ENCODE measurements around the gene ABHD17A.
A peak's percentile ranks its signal among the peaks of the same experiment; 100 is the strongest.
"Not testable (repeated sequence)": the region's sequence is repeated elsewhere in the genome, so short reads cannot be mapped to it uniquely, and the experiment has no call there.

The ABHD17A gene

DNA sequence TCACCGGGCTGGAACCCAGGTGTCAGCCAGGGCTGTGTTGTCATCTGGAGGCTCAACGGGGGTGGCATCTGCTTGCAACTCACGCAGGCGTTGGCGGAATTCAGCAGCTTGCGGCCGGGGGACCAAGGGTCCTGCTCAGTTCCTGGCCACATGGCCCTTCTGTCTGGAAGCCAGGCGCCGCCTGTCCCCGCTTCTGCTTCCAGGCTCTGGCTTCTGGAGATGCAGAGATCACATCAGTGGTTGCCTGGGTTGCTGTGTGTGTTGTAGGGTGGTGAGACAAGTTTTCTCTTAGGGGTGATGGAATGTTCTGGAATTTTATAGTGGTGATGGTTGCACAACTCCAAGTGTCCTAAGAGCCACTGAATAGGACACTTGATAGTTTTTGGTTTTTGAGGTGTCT is 24.9 kb upstream of the ABHD17A start:
- DNase-seq (ENCODE audit: low read depth, low spot score), result no peak

DNA sequence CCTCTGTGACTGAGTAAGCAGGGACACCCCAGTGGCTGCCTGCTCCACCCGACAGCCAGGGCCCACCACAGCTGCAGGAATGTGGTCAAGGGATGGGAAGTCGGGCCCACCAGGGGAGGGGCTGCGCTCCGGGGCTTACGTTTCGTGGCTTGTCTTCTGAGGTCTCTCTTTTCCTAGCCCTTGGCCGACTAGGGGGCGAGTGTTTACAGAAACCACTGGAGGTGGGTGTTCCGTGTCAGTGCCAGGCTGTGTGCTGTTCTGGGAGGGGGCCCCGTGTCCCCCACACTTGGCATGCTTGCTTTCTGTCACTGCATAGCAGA is 24.4 kb upstream of the ABHD17A start:
- no peak for DNase-seq (ENCODE audit: low read depth, low spot score)

DNA sequence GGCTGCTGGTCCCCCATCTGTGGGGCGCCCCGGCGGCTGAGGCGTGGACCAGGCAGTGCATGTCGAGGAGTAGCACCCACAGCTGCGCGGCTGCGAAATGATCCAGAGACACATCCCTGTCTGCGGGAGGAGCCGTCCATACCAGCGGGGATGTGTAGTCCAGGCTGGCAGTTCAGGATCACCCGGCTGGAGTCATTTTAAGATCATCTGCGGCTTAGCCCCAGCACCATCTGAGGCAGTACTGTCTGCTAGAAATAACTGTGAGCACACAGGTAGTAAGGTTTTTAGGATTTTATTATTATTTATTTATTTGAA is 23.0 kb upstream of the ABHD17A start:
- DNase-seq (ENCODE audit: low read depth, low spot score), result no peak

DNA sequence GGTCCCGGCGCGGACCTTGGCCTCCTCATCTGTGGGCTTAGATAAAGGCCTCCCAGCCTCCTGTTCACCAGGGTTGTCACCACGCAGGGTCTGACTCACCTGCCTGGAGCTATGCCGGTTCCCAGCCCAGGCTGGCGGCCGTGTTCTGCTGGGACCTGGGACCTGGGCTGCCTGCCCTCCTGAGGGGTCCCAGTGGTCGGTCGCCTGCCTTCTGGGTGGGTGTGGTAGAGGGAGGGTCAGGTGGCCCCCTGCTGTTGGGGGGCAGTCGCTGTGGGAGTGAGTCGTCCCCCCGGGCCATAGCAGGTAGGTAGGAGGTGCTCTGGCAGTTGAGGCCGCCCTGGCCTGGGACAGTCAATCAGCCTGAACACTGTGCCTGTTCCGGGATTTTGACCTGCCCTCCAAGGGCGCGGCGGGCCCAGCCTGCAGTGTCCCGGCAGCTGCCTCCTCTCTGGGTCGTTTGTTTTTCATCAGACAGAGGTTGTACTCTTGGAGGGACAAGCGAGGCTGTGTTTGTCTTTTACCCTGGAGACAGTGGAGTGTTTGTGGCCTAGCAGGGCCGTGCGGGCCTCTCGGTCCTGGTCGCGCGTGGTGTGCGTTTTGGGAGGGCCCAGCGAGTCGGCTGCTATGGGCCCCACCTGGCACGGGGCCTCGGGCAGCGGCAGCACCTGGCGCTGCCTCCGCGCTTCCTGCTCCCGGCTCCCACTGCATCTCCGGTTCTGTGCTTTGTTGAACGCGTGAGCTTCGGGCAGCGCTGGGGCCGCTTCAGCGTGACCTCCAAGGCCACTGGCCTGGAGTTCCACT is 22.5 kb upstream of the ABHD17A start:
- DNase-seq (ENCODE audit: low read depth, low spot score), result no peak

DNA sequence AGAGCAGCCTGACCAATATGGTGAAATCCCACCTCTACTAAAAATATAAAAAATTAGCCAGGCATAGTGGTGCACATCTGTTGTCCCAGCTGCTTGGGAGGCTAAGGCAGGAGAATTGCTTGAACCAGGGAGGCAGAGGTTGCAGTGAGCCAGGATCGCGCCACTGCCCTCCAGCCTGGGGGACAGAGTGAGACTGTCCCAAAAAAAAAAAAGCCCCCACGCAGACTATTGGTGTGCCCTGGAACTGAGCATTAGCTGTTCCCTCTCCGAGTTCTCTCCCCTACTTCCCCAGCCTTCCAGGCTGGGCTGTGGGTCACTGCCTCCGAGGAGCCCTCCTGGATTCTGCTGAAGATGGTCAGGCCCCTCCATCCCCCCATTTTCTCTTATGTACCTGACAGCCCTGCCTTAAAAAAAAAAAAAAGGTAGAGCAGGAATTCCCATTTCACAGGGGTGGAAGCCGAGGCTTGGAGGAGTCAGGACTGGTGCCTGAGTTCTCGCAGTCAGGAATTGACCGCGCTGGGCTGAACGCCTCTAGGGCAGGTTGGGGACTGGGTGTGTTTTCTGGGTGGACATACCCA is 21.8 kb upstream of the ABHD17A start:
- DNase-seq (ENCODE audit: low read depth, low spot score), result no peak

DNA sequence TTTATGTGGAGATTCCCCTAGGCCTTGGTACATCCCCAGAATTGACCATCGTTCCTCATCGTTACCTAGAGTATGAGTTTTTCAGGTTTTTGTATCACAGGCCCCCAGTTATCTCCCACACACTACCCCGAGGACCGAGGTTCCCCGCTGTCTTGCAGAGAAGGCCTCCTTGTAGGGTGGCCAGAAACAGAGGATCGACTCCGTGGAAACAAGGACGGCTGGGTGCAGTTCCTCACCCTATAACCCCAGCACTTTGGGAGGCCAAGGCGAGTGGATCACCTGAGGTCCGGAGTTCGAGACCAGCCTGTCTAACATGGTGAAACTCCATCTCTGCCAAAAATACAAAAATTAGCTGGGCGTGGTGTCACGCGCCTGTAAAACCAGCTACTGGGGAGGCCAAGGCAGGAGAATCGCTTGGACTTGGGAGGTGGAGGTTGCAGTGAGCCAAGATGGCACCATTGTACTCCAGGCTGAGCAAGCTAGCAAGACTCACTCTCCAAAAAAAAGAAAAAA is 20.6 kb upstream of the ABHD17A start:
- no peak for DNase-seq (ENCODE audit: low read depth, low spot score)

DNA sequence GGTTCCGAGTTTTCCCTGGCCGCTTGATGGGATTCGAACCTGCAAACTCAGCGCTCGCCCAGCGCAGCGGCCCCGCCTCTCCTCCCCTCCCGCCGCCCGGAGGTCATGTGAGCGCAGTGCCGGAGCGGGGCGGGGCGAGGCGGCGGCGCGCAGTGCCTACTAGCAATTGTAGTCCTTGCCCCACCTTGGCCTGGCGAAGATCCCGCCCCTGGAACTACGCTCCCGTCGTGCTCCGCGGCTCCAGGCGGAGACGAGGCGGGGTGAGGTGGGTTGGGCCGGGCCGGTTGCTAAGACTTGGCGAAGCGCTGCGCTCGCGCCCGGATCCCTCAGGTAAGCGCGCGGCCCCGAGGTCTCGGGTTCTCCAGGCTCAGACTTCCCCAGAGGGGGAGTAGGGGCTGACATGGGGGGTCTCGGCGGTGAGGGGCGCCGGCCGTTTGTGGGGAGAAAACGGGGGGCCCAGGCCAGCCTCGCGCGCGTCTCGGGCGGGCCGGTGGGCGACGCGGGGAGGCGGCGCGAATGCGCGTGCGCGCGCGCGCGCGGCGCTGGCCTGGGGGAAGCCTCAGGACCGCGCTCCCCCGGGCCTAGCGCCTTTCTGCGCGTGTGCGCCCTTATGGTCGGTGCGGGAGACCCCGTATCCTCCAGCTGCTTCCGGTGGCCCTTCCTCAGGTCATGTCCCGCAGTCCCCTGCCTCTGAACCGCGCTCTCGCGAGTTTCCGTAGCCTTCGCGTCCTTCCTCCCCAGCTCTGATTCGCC is 20.0 kb upstream of the ABHD17A start, which contains the start of the genes ADAT3 and SCAMP4:
Gene ADAT3, plus strand, starts transcription at position 290 of the 753 bp plus-strand sequence. CDS start 6,649 bp downstream, outside the sequence.
Gene SCAMP4, plus strand, starts transcription at position 290 of the 753 bp plus-strand sequence. CDS start 9,621 bp downstream, outside the sequence.
- peak; percentile 98 for DNase-seq (ENCODE audit: low read depth, low spot score)

DNA sequence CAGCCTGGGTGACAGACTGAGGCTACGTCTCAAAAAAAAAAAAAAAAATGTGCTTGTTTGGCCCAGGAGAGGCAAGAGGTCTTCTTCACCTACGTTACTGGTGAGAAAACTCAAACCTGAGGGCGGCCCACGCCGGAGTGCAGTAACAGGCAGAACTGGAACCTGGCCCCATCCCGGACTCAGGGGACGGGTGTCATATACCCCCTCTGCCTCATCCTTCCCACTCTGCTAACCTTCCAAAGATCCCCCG is 19.5 kb upstream of the ABHD17A start:
- DNase-seq (ENCODE audit: low read depth, low spot score), result no peak

DNA sequence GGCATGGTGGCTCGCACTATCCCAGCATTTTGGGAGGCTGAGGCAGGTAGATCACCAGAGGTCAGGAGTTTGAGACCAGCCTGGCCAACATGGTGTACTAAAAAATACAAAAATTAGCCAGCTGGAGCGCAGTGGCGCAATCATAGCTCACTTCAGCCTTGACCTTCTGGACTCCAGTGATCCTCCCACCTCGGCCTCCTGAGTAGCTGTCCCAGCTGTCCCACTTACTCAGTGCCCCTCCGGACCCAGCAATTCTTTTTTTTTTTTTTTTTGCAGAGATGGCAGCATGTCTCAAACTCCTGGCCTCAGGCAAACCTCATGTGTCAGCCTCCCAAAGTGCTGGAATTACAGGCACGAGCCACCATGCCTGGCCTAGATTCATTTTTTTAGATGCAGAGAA is 17.6 kb upstream of the ABHD17A start:
- no peak for DNase-seq (ENCODE audit: low read depth, low spot score)

DNA sequence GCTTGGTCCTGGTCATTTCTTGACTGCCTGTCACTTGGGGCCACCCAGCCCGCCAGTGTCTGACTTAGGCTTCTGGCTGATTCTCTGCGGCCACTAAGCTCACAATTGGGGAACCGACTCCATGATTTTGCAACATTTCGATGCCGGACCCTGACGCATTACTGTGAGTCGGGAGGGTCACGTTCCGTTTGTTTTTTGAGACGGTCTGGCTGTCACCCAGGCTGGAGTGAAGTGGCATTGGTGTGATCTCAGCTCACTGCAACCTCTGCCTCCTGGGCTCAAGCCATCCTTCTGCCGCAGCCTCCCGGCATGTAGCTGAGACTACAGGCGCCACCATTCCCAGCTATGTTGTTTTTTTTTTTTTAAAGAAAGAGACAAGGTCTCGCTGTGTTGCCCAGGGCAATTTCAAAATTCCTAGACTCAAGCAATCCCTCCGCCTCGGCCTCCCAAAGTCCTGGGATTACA is 16.7 kb upstream of the ABHD17A start:
- DNase-seq (ENCODE audit: low read depth, low spot score), result no peak

DNA sequence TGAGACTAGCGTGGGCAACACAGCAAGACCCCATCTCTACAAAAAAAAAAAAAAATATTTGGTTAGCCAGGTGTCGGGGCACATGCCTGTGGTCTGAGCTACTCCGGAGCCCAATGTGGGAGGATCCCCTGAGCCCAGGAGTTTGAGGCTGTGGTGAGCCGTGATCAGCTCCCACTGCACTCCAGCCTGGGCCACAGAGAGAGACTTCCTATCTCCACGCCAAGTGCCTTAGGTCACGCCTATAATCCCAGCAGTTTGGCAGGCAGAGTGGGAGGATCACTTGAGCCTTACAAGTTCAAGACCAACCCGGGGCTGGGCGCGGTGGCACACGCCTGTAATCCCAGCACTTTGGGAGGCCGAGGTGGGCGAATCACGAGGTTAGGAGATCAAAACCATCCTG is 11.2 kb upstream of the ABHD17A start:
- no peak for DNase-seq (ENCODE audit: low read depth, low spot score)

DNA sequence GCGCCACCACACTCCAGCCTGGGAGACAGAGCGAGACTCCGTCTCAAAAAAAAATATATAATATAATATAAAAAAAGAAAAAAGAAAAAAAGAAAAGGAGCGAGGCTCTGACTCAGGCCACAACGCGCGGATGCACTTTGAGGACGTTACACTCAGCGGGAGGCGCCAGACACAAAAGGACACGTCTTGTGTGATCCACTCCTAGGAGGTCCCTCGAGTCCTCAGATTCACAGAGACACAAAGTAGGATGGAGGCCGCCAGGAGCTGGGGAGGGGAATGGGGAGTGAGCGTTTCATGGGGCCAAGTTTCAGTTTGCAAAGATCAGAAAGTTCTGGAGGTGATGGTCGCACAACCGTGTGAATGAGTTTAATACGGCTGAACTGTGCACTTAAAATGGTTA is 8.5 kb upstream of the ABHD17A start:
- DNase-seq (ENCODE audit: low read depth, low spot score), result no peak

DNA sequence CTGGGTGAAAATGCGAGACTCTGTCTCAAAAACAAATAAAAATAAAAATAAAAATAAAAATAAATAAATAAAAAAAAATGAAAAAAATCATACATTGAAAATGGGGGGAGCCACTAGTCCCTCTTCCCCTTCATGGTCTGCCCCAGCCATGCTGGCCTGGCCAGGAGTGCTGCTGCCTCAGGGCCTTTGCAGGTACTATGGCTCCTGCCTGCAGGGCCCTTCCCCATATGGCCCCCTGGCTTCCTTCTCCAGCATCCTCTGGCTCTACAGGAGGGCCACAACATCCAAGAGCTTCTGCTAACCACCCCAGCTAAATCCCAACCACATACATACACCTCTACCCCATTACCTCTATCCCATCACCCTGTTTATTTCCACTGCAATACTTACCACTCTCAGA is 4.6 kb upstream of the ABHD17A start:
- no peak for DNase-seq (ENCODE audit: low read depth, low spot score)

DNA sequence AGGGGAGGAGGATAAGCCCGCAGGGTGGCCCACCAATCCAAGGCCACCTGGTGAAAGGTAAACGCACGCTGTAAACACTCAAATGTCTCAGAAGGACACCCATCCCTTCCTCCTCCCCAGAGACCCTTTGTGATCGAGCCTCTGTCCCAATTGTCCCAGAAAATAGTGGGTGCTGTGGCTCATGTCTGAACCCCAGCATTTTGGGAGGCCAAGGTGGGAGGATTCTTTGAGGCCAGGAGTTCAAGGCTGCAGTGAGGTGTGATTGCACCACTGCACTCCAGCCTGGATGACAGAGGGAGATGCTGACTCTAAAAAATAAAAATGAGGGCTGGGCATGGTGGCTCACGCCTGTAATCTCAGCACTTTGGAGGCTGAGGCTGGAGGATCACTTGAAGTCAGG is 3.1 kb upstream of the ABHD17A start:
- DNase-seq (ENCODE audit: low read depth, low spot score), result no peak

DNA sequence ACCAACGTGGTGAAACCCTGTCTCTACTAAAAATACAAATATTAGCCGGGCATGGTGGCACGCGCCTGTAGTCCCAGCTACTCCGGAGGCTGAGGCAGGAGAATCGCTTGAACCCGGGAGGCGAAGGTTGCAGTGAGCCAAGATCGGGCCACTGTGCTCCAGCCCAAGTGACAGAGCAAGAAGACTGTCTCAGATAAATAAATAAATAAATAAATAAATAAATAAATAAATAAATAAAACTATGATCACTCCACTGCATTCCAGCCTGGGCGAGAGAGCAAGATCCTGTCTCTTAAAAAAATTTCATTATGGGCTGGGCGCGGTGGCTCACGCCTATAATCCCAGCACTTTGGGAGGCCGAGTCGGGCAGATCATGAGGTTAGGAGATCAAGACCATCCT is 1.1 kb upstream of the ABHD17A start:
- DNase-seq (ENCODE audit: low read depth, low spot score), result not testable (repeated sequence)

DNA sequence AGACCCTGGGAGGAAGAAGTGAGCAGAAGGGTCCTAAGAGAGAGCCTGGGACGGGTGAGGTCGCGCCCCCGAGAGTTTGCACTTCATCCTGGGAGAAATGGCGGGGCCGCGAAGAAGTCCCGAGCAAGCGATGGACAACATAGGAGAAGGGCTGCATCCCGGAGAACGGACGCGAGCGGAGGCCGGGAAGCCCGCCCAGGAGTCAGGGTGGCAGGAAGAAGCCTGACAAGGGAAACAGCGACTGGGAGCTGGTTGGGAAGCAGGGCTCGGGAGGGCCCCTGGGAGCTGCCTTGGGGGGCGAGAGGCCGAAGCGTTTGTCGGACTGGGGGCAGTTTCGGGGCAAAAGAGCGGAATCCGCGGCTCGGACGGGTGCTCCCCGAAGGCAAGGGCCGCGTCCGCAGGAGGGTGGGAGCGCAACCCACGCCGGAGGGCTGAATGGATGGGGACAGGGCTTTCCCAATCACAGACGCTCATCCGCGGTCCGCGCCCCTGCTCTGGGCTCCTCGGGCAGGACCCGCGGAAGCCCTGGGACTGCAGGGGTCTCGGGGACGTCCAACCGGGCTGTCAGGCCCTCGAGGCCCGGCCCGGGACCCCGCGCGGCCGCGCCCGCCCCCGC is 469 bp downstream of the ABHD17A start:
- DNase-seq (ENCODE audit: low read depth, low spot score), result no peak

DNA sequence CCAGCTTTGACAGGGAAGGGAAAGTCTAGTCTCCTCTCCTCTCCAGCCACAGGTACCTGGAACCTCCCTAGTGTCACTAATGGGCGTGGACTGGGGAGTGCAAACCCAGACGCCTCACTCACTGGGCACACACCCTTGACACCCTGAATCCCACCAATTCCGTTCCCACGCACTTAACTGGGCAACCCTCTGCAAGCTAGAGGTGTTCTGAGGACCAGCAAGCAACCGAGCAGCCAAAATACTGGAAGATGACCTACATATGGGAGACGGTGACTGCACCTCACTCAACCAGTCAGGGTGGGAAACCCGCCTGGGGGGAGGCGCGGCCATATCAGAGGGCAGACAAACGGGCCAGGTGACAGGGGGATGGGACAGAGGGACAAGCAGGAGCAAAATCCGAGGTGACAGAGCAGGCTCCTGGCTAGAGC is 991 bp downstream of the ABHD17A start:
- DNase-seq (ENCODE audit: low read depth, low spot score), result no peak

DNA sequence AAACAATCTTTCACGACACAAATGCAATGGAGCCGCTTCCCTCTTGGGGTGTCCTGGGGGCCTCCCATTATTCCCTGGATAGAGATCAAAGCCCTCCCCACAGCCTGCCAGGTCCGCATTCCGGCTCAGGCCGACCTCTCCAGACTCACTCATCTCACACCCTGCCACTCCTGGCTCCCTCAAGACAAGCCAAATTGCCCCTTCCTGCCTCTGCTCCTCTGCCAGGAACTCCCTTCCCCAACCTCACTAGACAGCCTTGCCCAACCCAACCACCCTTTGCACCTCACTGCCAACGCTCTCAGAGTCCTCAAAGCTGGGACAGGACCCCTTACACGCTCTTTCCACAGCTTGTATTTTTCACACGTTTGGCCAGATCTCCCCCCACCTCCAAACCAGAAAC is 1.5 kb downstream of the ABHD17A start:
- no peak for DNase-seq (ENCODE audit: low read depth, low spot score)

DNA sequence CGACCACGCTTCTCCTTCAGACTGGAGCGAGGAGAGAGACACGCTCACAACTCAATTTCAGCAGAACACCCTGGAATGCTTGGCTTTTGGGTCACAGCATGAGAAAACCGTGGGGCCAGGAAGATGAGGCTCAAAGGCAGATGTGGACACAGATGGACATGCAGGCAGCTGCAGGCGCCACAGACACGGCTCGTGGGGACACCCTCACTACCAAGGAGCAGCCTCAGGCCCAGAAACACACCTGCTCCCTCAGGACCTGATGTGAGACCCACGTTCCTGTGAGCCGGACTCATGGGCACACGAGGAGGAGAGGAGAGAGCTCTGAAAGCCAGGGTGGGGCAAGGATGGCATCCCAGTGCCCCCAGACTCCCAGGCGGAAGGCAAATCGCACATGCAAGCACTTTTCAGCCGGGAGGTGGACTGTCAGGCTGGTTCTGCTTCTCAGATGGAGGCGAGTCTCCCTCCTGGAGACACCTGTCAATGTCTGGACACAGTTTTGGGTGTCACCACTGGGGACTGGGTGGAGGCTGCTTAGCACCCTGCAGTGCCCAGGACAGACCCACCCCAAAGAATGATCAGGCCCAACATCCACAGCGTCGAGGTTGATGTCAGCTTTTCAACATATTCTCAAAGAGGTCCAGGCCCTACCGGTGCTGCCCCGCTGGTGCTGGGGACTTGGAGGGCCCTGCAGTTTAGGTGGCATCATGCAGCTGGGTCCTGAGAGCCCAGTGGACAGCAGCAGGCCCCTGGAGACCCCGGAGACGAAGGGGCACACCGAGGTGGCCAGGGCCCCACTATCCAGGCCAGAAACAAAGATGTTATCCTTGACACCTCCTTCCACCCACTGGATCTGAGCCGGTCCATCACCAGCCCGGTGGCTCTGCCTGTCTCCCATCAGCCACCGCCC is 2.3 kb downstream of the ABHD17A start:
- DNase-seq (ENCODE audit: low read depth, low spot score), result no peak

DNA sequence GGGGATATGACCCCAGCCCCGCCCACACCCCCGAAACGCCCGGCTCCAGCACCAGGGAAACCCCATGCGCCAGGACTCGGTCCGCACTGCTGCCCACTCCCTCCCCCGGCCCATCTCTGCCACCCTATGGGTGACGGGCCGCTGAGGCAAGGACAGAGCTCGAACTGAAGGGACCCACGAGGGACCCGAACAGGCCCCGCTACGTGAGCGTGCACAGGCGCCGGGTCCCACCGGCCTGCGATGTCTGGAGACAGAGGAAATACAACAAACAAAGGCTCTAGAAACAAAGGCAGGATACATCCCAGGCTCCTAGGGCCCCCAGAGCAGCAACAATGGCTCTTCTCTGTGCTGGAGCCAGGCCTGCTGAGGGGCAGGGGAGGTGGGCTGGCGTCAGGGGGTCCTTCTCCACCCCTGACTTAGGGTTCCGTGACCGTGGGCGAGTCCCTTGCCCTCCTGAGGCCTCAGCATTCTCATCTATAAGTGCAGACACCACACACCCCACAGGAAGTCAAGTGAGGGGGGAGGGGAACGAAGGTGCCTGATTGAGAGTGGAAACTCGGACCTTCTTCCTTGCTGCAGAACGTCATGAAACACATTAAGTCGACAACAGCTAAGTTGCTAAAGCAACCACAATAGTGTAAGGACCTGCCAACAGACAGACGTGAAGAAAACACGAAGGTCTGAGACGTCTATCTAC is 3.1 kb downstream of the ABHD17A start:
- DNase-seq (ENCODE audit: low read depth, low spot score), result no peak

Data from activated naive CD8-positive, alpha-beta T cell treated with anti-CD3 and anti-CD28 coated beads, Interleukin-2, amount 50 U/mL, for 16 hours (primary cell).